Lung (tissue), 12 donors: ENCODE data around the gene ZNF648. TPM values are rescaled to one million over a fixed set of nuclear protein-coding genes. Genes with fewer than 3 reads are reported as not detected.

Experiments used
- ATAC-seq: fragments of 200-7000 bp; cut with Tn5 transposase; one replicate; pipeline ENCODE4 v1.9.1; 2020; ENCODE audit warnings: moderate number of reproducible peaks; ENCODE audit not compliant: insufficient read depth, low FRiP score
- DNase-seq, 3 donors: peaks; one replicate each; pipeline ENCODE4 v3.0.0-alpha.2; 2013 to 2017
- H3K27ac ChIP-seq, 2 donors: one replicate each; pipeline ENCODE4 v1.5.1; 2013; ENCODE audit warnings: mild to moderate bottlenecking in 2 of 2, moderate library complexity in 2 of 2, control low read depth in 1 of 2, inconsistent platforms in 1 of 2, low read depth in 1 of 2, low read length in 1 of 2
- H3K27me3 ChIP-seq, 3 donors: one replicate each; pipeline ENCODE4 v1.5.1; 2013; ENCODE audit warnings: low read length in 2 of 3; ENCODE audit not compliant: control insufficient read depth in 3 of 3, insufficient read depth in 3 of 3
- H3K36me3 ChIP-seq, 4 donors: one replicate each; pipeline ENCODE4 v1.5.1; 2013; ENCODE audit warnings: low read length in 4 of 4, mild to moderate bottlenecking in 1 of 4, moderate library complexity in 1 of 4; ENCODE audit not compliant: control insufficient read depth in 4 of 4, insufficient read depth in 4 of 4
- H3K4me1 ChIP-seq, 5 donors: one replicate each; pipeline ENCODE4 v1.5.1; 2013; ENCODE audit warnings: low read length in 5 of 5, mild to moderate bottlenecking in 2 of 5, moderate library complexity in 1 of 5; ENCODE audit not compliant: control insufficient read depth in 5 of 5, insufficient read depth in 5 of 5
- H3K4me3 ChIP-seq: one replicate; pipeline ENCODE4 v1.5.1; 2013; ENCODE audit warnings: mild to moderate bottlenecking, control low read depth, moderate library complexity
- H3K9ac ChIP-seq, 2 donors: one replicate each; pipeline ENCODE4 v1.5.1; 2013; ENCODE audit warnings: low read length in 2 of 2, control low read depth in 1 of 2; ENCODE audit not compliant: insufficient read depth in 1 of 2
- H3K9me3 ChIP-seq, 4 donors: one replicate each; pipeline ENCODE4 v1.5.1; 2013; ENCODE audit warnings: low read length in 3 of 4, mild to moderate bottlenecking in 1 of 4, moderate library complexity in 1 of 4; ENCODE audit not compliant: control insufficient read depth in 4 of 4, insufficient read depth in 3 of 4
- WGBS, 2 donors: extraction: QIAGEN DNeasy Blood & Tissue Kit; methylation state at CpG; one replicate each; pipeline ENCODE4 v1.1.7; 2013; 5-methylcytosine and 5-hydroxymethylcytosine counted together
- polyA plus RNA-seq, 2 donors: library from polyadenylated mRNA; stranded (reverse); fragments of 200-250 nt; gene quantifications; one replicate each; pipeline ENCODE4 v1.2.1, GENCODE V29; 2013
- total RNA-seq, 2 donors: library from RNA; depleted of rRNA in 1 of 2; stranded (reverse); fragments of >200 nt in 1 of 2; gene quantifications; one replicate each; pipeline ENCODE4 v1.2.1, GENCODE V29; 2014 to 2021
- TF ChIP-seq, protein P1 (sequence below): IDR thresholded peaks from 2 replicates; pipeline ENCODE4 v1.5.1; 2012; ENCODE audit warnings: mild to moderate bottlenecking; ENCODE audit errors: control extremely low read depth, extremely low read depth
- donor health status: control.
- donor health status: control.
- donor health status: Bipolar disorder and iron deficiency.
- donor health status: healthy.
- donor health status: DM: yes; HTN: yes; CAD: no.

The ZNF648 gene
- total and polyA plus RNA-seq, 4 donors, result 0.09 to 0.21 (median 0.20) TPM; not detected in 1

DNA sequence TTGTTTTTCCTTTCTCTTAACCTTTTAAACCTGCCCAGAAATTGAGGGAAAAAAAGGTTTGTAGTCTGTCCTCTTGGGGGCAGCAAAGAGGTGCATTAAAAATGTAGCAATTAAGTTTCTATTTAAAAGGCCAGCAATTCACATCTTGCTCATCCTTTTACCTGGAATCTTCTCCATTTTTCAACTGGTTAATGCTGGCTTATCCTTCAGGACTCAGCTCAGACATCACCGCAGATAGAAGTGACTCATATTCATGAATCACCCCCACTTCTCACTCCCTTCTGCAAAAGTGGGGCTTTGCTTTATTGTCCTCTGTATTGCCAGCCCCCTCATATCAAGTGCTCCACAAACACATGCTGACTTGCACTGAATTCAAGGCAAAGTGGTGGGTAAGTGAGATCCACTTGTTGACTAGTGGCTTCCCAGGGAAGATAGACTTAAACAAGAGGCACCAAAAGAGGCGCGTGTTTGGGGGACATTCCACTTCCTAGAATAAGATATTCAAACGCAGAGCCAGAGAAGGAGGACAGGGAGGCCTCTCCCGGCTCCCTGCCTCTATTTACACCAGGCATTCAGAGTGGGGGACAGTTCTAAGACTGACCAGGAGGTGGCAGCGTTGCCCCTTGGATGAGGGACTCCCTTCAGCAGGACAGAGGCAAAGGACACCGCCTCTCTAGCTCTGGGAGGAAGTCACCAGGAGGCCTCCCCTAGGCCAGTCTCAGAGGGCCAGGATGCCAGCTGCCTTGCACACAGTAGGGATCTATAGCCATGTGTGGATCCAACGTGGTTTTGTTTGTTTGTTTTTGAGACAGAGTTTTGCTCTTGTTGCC is 23.2 kb upstream of the ZNF648 start:
- peaks cover 0 to 8% (median 4%) of the 10 kb centered on the region in 5 donors for H3K4me1 ChIP-seq
- no peak overlapping the region for H3K9ac ChIP-seq
- H3K27me3 ChIP-seq, result no peaks in the 10 kb centered on the region
- 8 to 11% methylated on average over 8 of the region's 8 CpGs for WGBS, 2 donors
- DNase-seq, result peak; percentile 86 to 87 (median 87)
- H3K4me3 ChIP-seq, result no peak overlapping the region
- H3K36me3 ChIP-seq, result no peaks in the 10 kb centered on the region
- peak; percentile 93 for ATAC-seq
- no peaks in the 10 kb centered on the region for H3K9me3 ChIP-seq
- TF ChIP-seq, protein P1, sequence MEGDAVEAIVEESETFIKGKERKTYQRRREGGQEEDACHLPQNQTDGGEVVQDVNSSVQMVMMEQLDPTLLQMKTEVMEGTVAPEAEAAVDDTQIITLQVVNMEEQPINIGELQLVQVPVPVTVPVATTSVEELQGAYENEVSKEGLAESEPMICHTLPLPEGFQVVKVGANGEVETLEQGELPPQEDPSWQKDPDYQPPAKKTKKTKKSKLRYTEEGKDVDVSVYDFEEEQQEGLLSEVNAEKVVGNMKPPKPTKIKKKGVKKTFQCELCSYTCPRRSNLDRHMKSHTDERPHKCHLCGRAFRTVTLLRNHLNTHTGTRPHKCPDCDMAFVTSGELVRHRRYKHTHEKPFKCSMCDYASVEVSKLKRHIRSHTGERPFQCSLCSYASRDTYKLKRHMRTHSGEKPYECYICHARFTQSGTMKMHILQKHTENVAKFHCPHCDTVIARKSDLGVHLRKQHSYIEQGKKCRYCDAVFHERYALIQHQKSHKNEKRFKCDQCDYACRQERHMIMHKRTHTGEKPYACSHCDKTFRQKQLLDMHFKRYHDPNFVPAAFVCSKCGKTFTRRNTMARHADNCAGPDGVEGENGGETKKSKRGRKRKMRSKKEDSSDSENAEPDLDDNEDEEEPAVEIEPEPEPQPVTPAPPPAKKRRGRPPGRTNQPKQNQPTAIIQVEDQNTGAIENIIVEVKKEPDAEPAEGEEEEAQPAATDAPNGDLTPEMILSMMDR, result peak; percentile 83
- peak overlapping the region in 1 of 2 donors; percentile 28 for H3K27ac ChIP-seq

DNA sequence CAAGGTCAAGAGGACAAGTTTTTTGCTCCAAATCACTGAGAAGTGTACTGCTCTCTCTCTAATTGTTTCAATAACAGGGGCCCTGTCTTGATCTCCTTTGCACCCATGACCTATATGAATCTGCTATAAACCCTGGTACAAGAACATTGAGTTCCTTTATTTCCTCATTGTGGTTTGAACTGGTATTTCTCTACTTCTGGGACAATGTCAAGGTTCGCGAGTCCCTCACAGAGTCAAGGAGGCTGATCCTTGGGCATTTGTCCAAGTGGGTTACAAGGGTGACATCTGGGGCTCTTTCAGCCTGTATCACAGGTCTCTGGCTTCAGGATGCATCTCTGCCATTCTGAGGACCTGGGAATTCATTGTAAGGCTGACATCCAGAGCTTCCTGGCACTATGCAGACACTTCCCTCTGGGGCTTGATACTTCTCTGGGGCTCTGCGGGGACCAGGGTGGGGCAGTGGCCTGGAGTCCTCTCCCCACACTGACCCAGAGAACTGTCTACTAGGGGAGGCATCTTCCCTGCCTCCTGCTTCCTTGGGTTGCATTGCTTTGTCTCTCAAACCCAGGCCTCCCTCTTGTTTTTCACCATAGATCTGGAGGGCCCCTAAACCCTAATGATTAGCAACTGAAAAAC is 22.5 kb upstream of the ZNF648 start:
- no peak for DNase-seq
- H3K4me1 ChIP-seq, result peaks cover 0 to 8% (median 4%) of the 10 kb centered on the region in 5 donors
- H3K27ac ChIP-seq, result no peak overlapping the region
- no peak overlapping the region for H3K4me3 ChIP-seq
- no peak overlapping the region for H3K9ac ChIP-seq
- no peak for ATAC-seq
- TF ChIP-seq, protein P1, result no peak
- no peaks in the 10 kb centered on the region for H3K36me3 ChIP-seq
- no peaks in the 10 kb centered on the region for H3K9me3 ChIP-seq
- WGBS, 2 donors, result 43 to 54% methylated on average over 3 of the region's 3 CpGs
- no peaks in the 10 kb centered on the region for H3K27me3 ChIP-seq

DNA sequence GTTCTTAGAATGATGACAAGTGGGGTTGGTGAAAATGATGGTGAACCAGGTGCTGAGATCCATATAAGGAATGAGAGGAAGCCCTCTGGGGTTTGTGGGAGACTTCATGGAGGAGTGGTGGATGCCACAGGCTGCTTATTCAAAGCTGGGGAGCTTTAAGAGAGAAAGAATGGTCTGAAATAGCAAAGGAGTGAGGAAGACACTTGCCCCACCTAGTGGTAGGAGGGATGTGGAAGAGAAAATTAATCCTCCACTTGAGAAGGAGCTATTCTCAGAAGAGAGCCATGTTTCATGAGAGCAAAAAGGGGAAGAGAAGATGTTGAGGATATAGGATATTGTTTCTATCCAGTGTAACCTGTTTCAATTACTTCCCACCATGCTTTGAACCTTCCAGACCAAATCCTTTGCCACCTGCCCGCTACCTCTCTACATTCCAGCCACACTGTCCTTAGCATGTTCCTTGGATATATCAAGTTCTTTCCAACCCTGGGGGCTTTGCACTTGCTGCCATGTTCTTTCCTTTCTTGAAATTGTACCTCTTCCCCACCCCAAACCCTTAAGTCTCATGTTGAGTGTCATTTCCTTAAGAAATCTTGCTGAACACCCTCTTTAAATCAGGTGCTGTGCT is 19.6 kb upstream of the ZNF648 start:
- H3K27ac ChIP-seq, result no peak overlapping the region
- H3K36me3 ChIP-seq, result no peaks in the 10 kb centered on the region
- WGBS, 2 donors, result 90 to 100% methylated on average over 1 of the region's 1 CpG
- ATAC-seq (no peak), DNase-seq (peak in 2 of 3 donors; percentile 48 to 60)
- no peak overlapping the region for H3K9ac ChIP-seq
- TF ChIP-seq, protein P1, result peak; percentile 14
- no peaks in the 10 kb centered on the region for H3K9me3 ChIP-seq
- peaks cover 0 to 4% (median 0%) of the 10 kb centered on the region in 5 donors for H3K4me1 ChIP-seq
- H3K4me3 ChIP-seq, result no peak overlapping the region
- no peaks in the 10 kb centered on the region for H3K27me3 ChIP-seq
